ENCODE results near the gene S100A4. TPM values are rescaled to one million over a fixed set of nuclear protein-coding genes. Genes with fewer than 3 reads are reported as not detected.

Gene S100A4
- total RNA-seq, 1 experiment from 2014 or later, result 12.3 TPM

GRCh38 chr1:153547560-153548551, 2.2 kb upstream of the S100A4 start:
- no peak for DNase-seq (ENCODE audit: low read depth)

- DNase-seq (ENCODE audit: low read depth), result no peak
These were observed 1.4 kb upstream of the S100A4 start for GRCh38 chr1:153546796-153547559.

- no peak for DNase-seq (ENCODE audit: low read depth)
These were observed 765 bp upstream of the S100A4 start for GRCh38 chr1:153546371-153546770.

- no peak for DNase-seq (ENCODE audit: low read depth)
These were observed 1.0 kb downstream of the S100A4 start for GRCh38 chr1:153544453-153545066.

GRCh38 chr1:153543736-153544135, 1.9 kb downstream of the S100A4 start:
- no peak for DNase-seq (ENCODE audit: low read depth)

- no peak for DNase-seq (ENCODE audit: low read depth)
These were observed 2.5 kb downstream of the S100A4 start for GRCh38 chr1:153542956-153543711.

GRCh38 chr1:153541641-153542590, 3.7 kb downstream of the S100A4 start:
- no peak for DNase-seq (ENCODE audit: low read depth)

- DNase-seq (ENCODE audit: low read depth), result peak; percentile 86
These were observed 4.9 kb downstream of the S100A4 start, which contains the start of gene S100A5 for GRCh38 chr1:153540394-153541361. TSS of gene S100A5 (minus strand) at chr1:153540934. CDS start at chr1:153540191, 743 bp downstream.

GRCh38 chr1:153539395-153540093, 6.1 kb downstream of the S100A4 start:
- no peak for DNase-seq (ENCODE audit: low read depth)

- DNase-seq (ENCODE audit: low read depth), result peak; percentile 73
These were observed 7.2 kb downstream of the S100A4 start for GRCh38 chr1:153538315-153538821.

- DNase-seq (ENCODE audit: low read depth), result no peak
These were observed 8.3 kb downstream of the S100A4 start for GRCh38 chr1:153537376-153537730.

- DNase-seq (ENCODE audit: low read depth), result no peak
These were observed 8.8 kb downstream of the S100A4 start for GRCh38 chr1:153536671-153537375.

- DNase-seq (ENCODE audit: low read depth), result peak; percentile 96
These were observed 9.5 kb downstream of the S100A4 start for GRCh38 chr1:153536012-153536670.

- peak; percentile 69 for DNase-seq (ENCODE audit: low read depth)
These were observed 10.2 kb downstream of the S100A4 start, which contains the start of gene S100A6 for GRCh38 chr1:153535242-153536011. TSS of gene S100A6 (minus strand) at chr1:153535991. CDS start at chr1:153535339, 652 bp downstream.

GRCh38 chr1:153534925-153535241, 10.7 kb downstream of the S100A4 start:
- no peak for DNase-seq (ENCODE audit: low read depth)

Measured in M059J (cell line).